ENCODE measurements around the gene TMX2. TPM values are rescaled to one million over a fixed set of nuclear protein-coding genes. Genes with fewer than 3 reads are reported as not detected.

Gene TMX2
- total RNA-seq, 3 donors from 2014 or later (not counting 1 experiment from before 2014, with no cell fraction given): 43.6 to 70.4 (median 45.7) TPM

DNA sequence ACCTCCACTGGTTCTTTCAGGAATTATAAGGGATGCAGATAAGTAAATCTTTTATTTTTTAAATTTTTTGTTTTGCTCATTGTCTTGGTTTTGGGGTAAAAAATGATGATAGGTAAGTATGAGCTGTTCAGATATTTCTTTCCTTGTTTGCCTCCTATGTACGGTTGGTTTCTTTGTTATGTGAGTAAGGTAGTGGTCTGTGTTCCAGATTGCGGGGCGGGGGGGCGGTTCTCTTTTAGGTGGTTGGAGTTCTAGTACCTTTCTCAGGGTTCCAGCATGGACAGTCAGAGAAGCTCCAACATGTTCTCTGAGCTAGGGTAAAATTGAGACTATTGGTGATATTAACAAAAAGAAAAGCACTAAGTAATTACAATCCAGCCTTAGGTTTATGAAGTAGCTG lies 51.6 kb downstream of the TMX2 start:
- Histone ChIP-seq H3K4me3 (ENCODE audit: low read length) (no peak overlapping the region), H3K36me3 (ENCODE audit: control insufficient read depth, insufficient read depth, low read length) (no peaks in the 10 kb centered on the region), H3K27me3 (ENCODE audit: control insufficient read depth, insufficient read depth, low read length) (no peaks in the 10 kb centered on the region), H3K4me1 (ENCODE audit: control insufficient read depth, insufficient read depth, low read length) (no peaks in the 10 kb centered on the region), H3K27ac (ENCODE audit: low read length) (no peak overlapping the region), H3K9me3 (ENCODE audit: control insufficient read depth, insufficient read depth, low read length) (no peaks in the 10 kb centered on the region)
- no peak overlapping the region for H3K4me3 Mint-ChIP-seq
- 91% methylated on average over 4 of the region's 4 CpGs for WGBS (ENCODE audit: insufficient coverage)
- no peaks in the 10 kb centered on the region for H3K36me3 Mint-ChIP-seq
- H3K4me1 Mint-ChIP-seq: peaks cover 5 to 11% of the 10 kb centered on the region in 2 donors
- peaks cover 8 to 18% of the 10 kb centered on the region in 2 donors for H3K27me3 Mint-ChIP-seq (ENCODE audit: low read depth in 2 of 2)
- intact Hi-C loops (cut with micrococcal nuclease): no loop called here
- no peak for DNase-seq
- no peaks in the 10 kb centered on the region for H3K9me3 Mint-ChIP-seq
- TF ChIP-seq, protein P1, sequence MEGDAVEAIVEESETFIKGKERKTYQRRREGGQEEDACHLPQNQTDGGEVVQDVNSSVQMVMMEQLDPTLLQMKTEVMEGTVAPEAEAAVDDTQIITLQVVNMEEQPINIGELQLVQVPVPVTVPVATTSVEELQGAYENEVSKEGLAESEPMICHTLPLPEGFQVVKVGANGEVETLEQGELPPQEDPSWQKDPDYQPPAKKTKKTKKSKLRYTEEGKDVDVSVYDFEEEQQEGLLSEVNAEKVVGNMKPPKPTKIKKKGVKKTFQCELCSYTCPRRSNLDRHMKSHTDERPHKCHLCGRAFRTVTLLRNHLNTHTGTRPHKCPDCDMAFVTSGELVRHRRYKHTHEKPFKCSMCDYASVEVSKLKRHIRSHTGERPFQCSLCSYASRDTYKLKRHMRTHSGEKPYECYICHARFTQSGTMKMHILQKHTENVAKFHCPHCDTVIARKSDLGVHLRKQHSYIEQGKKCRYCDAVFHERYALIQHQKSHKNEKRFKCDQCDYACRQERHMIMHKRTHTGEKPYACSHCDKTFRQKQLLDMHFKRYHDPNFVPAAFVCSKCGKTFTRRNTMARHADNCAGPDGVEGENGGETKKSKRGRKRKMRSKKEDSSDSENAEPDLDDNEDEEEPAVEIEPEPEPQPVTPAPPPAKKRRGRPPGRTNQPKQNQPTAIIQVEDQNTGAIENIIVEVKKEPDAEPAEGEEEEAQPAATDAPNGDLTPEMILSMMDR (IDR thresholded peaks at IDR 0.05): no peak
- H3K27ac Mint-ChIP-seq: no peak overlapping the region
- no peak for ATAC-seq

DNA sequence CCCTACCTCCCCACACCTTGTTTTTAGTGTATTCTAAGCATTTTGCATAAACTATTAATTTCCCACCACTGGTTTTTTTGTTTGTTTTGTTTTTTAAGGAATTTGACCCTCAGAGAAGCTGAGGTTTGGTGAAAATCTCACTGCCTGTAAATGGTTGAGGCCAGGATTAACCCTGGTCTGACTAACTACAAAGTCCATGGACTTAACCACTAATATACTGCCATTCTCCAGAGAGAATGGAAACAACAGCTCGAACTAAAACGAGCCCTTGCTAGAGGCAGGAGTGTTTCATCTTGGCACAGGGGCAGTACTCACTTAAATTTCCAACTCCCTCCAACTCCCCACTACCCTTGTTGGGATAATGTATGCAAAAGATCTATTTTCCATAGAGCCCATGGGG lies 52.2 kb downstream of the TMX2 start:
- H3K4me1 ChIP-seq (ENCODE audit: control insufficient read depth, insufficient read depth, low read length): no peaks in the 10 kb centered on the region
- Mint-ChIP-seq H3K36me3 (no peaks in the 10 kb centered on the region), H3K4me1 (peaks cover 5 to 11% of the 10 kb centered on the region in 2 donors), H3K9me3 (no peaks in the 10 kb centered on the region), H3K27ac (no peak overlapping the region), H3K4me3 (no peak overlapping the region), H3K27me3 (ENCODE audit: low read depth in 2 of 2) (peaks cover 8 to 18% of the 10 kb centered on the region in 2 donors)
- no peaks in the 10 kb centered on the region for H3K36me3 ChIP-seq (ENCODE audit: control insufficient read depth, insufficient read depth, low read length)
- WGBS (ENCODE audit: insufficient coverage): 75% methylated on average over 2 of the region's 2 CpGs
- TF ChIP-seq, protein P1 (IDR thresholded peaks at IDR 0.05): no peak
- DNase-seq (no peak), ATAC-seq (no peak)
- no peaks in the 10 kb centered on the region for H3K27me3 ChIP-seq (ENCODE audit: control insufficient read depth, insufficient read depth, low read length)
- no peaks in the 10 kb centered on the region for H3K9me3 ChIP-seq (ENCODE audit: control insufficient read depth, insufficient read depth, low read length)
- H3K27ac ChIP-seq (ENCODE audit: low read length): no peak overlapping the region
- intact Hi-C loops (cut with micrococcal nuclease): no loop called here
- no peak overlapping the region for H3K4me3 ChIP-seq (ENCODE audit: low read length)

DNA sequence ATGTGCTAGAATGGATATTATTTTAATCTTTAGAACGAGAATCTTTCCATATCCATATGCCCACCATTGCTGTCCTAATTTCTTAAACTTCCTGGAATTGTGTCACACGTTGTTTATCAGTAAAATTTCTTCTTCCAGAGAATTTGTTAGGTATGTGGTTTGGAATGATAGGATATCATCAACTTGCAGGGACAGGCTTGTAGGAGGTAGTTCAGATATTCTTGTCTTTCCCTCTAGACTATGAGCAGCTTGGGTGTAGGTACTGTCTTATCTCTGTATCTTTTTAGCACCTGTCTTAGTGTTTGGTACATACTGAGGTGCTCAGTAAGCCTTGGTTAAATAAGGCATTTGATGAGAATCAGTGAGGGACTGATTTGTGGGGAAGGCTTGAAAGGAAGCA lies 52.6 kb downstream of the TMX2 start:
- Mint-ChIP-seq H3K36me3 (no peaks in the 10 kb centered on the region), H3K27me3 (ENCODE audit: low read depth in 2 of 2) (peaks cover 8 to 18% of the 10 kb centered on the region in 2 donors), H3K27ac (no peak overlapping the region), H3K9me3 (no peaks in the 10 kb centered on the region), H3K4me1 (peaks cover 5 to 11% of the 10 kb centered on the region in 2 donors), H3K4me3 (no peak overlapping the region)
- Histone ChIP-seq H3K27ac (ENCODE audit: low read length) (no peak overlapping the region), H3K36me3 (ENCODE audit: control insufficient read depth, insufficient read depth, low read length) (no peaks in the 10 kb centered on the region), H3K4me3 (ENCODE audit: low read length) (no peak overlapping the region), H3K4me1 (ENCODE audit: control insufficient read depth, insufficient read depth, low read length) (no peaks in the 10 kb centered on the region), H3K27me3 (ENCODE audit: control insufficient read depth, insufficient read depth, low read length) (no peaks in the 10 kb centered on the region), H3K9me3 (ENCODE audit: control insufficient read depth, insufficient read depth, low read length) (no peaks in the 10 kb centered on the region)
- ATAC-seq (no peak), DNase-seq (no peak)
- intact Hi-C loops (cut with micrococcal nuclease): no loop called here
- TF ChIP-seq, protein P1 (IDR thresholded peaks at IDR 0.05): no peak
- WGBS (ENCODE audit: insufficient coverage): 63% methylated on average over 1 of the region's 2 CpGs

DNA sequence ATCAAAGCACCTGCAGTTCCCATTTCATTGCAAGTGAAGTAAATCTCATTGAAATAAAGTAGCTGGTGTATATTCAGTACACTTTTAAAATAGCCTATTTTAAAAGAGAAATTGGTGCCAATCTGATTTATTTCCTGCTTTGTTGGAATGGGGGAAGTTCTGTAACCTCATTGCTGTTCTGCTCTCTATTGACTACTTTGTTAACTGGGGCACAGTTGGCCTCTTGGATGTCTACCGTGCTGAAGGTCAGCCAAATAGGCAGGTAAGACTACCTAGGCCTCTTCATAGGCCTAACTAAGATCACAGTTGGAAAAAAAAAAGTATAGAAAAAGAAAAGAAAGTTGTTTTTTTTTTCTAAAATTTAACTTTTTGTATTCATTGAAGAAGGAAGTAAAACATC lies 58.4 kb downstream of the TMX2 start:
- intact Hi-C loops (cut with micrococcal nuclease): no loop called here
- Histone ChIP-seq H3K4me1 (ENCODE audit: control insufficient read depth, insufficient read depth, low read length) (no peaks in the 10 kb centered on the region), H3K9me3 (ENCODE audit: control insufficient read depth, insufficient read depth, low read length) (no peaks in the 10 kb centered on the region), H3K27ac (ENCODE audit: low read length) (no peak overlapping the region), H3K4me3 (ENCODE audit: low read length) (no peak overlapping the region), H3K27me3 (ENCODE audit: control insufficient read depth, insufficient read depth, low read length) (no peaks in the 10 kb centered on the region), H3K36me3 (ENCODE audit: control insufficient read depth, insufficient read depth, low read length) (no peaks in the 10 kb centered on the region)
- Mint-ChIP-seq H3K27ac (no peak overlapping the region), H3K4me3 (no peak overlapping the region), H3K4me1 (no peaks in the 10 kb centered on the region), H3K9me3 (no peaks in the 10 kb centered on the region), H3K27me3 (ENCODE audit: low read depth in 2 of 2) (no peaks in the 10 kb centered on the region), H3K36me3 (no peaks in the 10 kb centered on the region)
- DNase-seq (no peak), ATAC-seq (no peak)
- WGBS (ENCODE audit: insufficient coverage): 18% methylated on average over 1 of the region's 1 CpG
- TF ChIP-seq, protein P1 (IDR thresholded peaks at IDR 0.05): no peak
